Neural progenitor cell (in vitro differentiated cells): ENCODE data around the gene PPHLN1. TPM values are rescaled to one million over a fixed set of nuclear protein-coding genes. Genes with fewer than 3 reads are reported as not detected.

Experiments used
- DNase-seq: peaks from one replicate; pipeline ENCODE4 v3.0.0-alpha.2; 2016; ENCODE audit warnings: low spot score
- H2AFZ ChIP-seq: fragments of 200-600 bp; sonication (generic); replicated peaks from 2 replicates; pipeline ENCODE4 v1.6.1; 2016; ENCODE audit warnings: antibody characterized with exemption
- H3F3A ChIP-seq: fragments of 200-600 bp; sonication (generic); 2 replicates; pipeline ENCODE4 v1.6.1; 2016; ENCODE audit warnings: antibody characterized with exemption, low read depth
- H3K27ac ChIP-seq: fragments of 200-600 bp; sonication (generic); 2 replicates; pipeline ENCODE4 v1.5.1; 2016; ENCODE audit warnings: mild to moderate bottlenecking
- H3K27me3 ChIP-seq: fragments of 200-600 bp; sonication (generic); 2 replicates; pipeline ENCODE4 v1.6.1; 2016; ENCODE audit warnings: mild to moderate bottlenecking, moderate library complexity
- H3K36me3 ChIP-seq: fragments of 200-600 bp; sonication (generic); 2 replicates; pipeline ENCODE4 v1.5.1; 2016
- H3K4me1 ChIP-seq: fragments of 200-600 bp; sonication (generic); 2 replicates; pipeline ENCODE4 v1.6.1; 2016; ENCODE audit warnings: mixed run types
- H3K4me2 ChIP-seq: fragments of 200-600 bp; sonication (generic); 2 replicates; pipeline ENCODE4 v1.6.1; 2016
- H3K4me3 ChIP-seq: fragments of 200-600 bp; sonication (generic); 2 replicates; pipeline ENCODE4 v1.5.1; 2016
- H3K79me2 ChIP-seq: fragments of 200-600 bp; sonication (generic); 2 replicates; pipeline ENCODE4 v1.6.1; 2016; ENCODE audit warnings: low read depth
- H3K9ac ChIP-seq: fragments of 200-600 bp; sonication (generic); 2 replicates; pipeline ENCODE4 v1.6.1; 2016
- H3K9me3 ChIP-seq: fragments of 200-600 bp; sonication (generic); 2 replicates; pipeline ENCODE4 v1.5.1; 2016; ENCODE audit warnings: low read depth
- H4K20me1 ChIP-seq: fragments of 200-600 bp; sonication (generic); 2 replicates; pipeline ENCODE4 v1.6.1; 2016; ENCODE audit warnings: low read depth
- H3K27ac Mint-ChIP-seq: 3 replicates; pipeline ENCODE4 v1.8.0; 2021; ENCODE audit warnings: mixed read lengths
- H3K27me3 Mint-ChIP-seq: 2 replicates; pipeline ENCODE4 v1.8.0; 2022; ENCODE audit warnings: low read depth, mild to moderate bottlenecking, inconsistent platforms, moderate library complexity, mixed read lengths; ENCODE audit not compliant: insufficient read depth
- H3K36me3 Mint-ChIP-seq: 3 replicates; pipeline ENCODE4 v1.8.0; 2021; ENCODE audit warnings: mixed read lengths
- H3K4me1 Mint-ChIP-seq: 3 replicates; pipeline ENCODE4 v1.8.0; 2021; ENCODE audit warnings: mixed read lengths
- H3K4me3 Mint-ChIP-seq: 3 replicates; pipeline ENCODE4 v1.8.0; 2021; ENCODE audit warnings: mild to moderate bottlenecking, moderate library complexity, mixed read lengths
- H3K9me3 Mint-ChIP-seq: 3 replicates; pipeline ENCODE4 v1.8.0; 2020; ENCODE audit warnings: mixed read lengths
- EZH2 ChIP-seq: fragments of 200-600 bp; sonication (generic); IDR thresholded peaks from 2 replicates; pipeline ENCODE4 v1.6.1; 2017; ENCODE audit warnings: antibody characterized with exemption, mild to moderate bottlenecking, moderate library complexity
- EZH2phosphoT487 ChIP-seq: fragments of 200-600 bp; sonication (generic); IDR thresholded peaks from 2 replicates; pipeline ENCODE4 v1.6.1; 2017; ENCODE audit warnings: antibody characterized with exemption
- total RNA-seq: library from RNA; depleted of rRNA; stranded (reverse); fragments of >200 nt; gene quantifications from 2 replicates; pipeline ENCODE4 v1.2.3, GENCODE V29; 2015; ENCODE audit warnings: low replicate concordance
- TF ChIP-seq, protein P1 (sequence below): fragments of 200-600 bp; sonication (generic); IDR thresholded peaks from 2 replicates; pipeline ENCODE4 v1.5.1; 2017; ENCODE audit warnings: antibody characterized with exemption, mild to moderate bottlenecking

PPHLN1 gene, protein sequence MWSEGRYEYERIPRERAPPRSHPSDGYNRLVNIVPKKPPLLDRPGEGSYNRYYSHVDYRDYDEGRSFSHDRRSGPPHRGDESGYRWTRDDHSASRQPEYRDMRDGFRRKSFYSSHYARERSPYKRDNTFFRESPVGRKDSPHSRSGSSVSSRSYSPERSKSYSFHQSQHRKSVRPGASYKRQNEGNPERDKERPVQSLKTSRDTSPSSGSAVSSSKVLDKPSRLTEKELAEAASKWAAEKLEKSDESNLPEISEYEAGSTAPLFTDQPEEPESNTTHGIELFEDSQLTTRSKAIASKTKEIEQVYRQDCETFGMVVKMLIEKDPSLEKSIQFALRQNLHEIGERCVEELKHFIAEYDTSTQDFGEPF
- total RNA-seq = 81.5 and 95.5 TPM in 2 replicates

DNA sequence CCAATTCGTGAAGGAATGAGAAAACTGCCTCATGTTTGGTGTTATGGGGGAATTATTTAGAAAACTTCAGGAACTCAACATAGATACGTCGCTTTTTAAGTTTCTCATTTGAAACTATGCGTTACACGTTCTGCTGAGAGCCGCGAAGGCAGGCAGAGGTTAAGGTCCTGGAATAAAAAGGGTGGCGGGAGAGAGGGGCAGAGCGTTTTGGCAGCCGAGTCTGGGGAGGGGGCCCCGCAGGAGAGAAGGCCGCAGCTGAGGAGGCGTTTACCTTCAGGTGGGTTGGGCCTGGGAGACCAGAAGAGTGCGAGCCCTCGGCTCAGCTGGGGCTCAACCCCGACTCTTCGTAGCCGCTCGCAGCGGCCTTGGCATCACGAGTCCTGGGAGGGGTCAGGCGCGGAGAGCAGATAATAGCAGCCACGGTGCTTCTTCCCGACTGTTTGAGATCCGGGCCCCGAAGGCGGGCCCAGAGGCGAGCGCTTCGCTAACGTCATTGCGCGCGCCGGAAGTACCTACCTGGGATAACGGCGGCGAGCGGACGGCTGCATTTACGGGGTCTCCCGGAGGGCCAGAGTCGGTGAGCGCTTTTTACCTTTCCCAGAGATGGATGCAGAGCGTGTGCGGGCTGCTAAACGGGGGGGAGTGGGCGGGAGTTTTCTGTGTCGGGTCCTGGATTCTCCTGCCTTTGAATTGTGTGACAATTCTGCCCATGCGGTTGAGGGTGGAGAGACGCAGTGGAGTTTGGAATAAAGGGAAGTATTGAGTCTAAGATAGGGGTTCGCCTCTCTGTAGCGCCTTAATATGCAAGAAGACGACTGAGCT is at the start of gene PPHLN1, which contains the start of gene ZCRB1:
PPHLN1 (plus strand) TSS at position 515 of the 822 bp plus-strand sequence. CDS start 9,736 bp downstream, outside the sequence.
ZCRB1 (minus strand) TSS at position 442 of the 822 bp plus-strand sequence. CDS start 1,992 bp downstream, outside the sequence.
- H2AFZ ChIP-seq = peak within 1 kb of the TSS; percentile 85
- peak within 1 kb of the TSS; percentile 97 for H3K4me3 Mint-ChIP-seq
- H3K27me3 ChIP-seq = no peaks in the 10 kb centered on the region
- no peaks in the 10 kb centered on the region for H3K27me3 Mint-ChIP-seq
- TF ChIP-seq, protein P1, sequence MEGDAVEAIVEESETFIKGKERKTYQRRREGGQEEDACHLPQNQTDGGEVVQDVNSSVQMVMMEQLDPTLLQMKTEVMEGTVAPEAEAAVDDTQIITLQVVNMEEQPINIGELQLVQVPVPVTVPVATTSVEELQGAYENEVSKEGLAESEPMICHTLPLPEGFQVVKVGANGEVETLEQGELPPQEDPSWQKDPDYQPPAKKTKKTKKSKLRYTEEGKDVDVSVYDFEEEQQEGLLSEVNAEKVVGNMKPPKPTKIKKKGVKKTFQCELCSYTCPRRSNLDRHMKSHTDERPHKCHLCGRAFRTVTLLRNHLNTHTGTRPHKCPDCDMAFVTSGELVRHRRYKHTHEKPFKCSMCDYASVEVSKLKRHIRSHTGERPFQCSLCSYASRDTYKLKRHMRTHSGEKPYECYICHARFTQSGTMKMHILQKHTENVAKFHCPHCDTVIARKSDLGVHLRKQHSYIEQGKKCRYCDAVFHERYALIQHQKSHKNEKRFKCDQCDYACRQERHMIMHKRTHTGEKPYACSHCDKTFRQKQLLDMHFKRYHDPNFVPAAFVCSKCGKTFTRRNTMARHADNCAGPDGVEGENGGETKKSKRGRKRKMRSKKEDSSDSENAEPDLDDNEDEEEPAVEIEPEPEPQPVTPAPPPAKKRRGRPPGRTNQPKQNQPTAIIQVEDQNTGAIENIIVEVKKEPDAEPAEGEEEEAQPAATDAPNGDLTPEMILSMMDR = no peak
- TF ChIP-seq EZH2phosphoT487 (no peak), EZH2 (no peak)
- H3K9ac ChIP-seq = peak within 1 kb of the TSS; percentile 78
- peaks cover 6% of the 10 kb centered on the region for H3F3A ChIP-seq
- H3K4me1 ChIP-seq = peaks cover 13% of the 10 kb centered on the region
- H3K4me1 Mint-ChIP-seq = peaks cover 21% of the 10 kb centered on the region
- peaks cover 35% of the 10 kb centered on the region for H4K20me1 ChIP-seq
- H3K79me2 ChIP-seq = peaks cover 66% of the 10 kb centered on the region
- H3K36me3 Mint-ChIP-seq = peaks cover 6% of the 10 kb centered on the region
- no peaks in the 10 kb centered on the region for H3K9me3 ChIP-seq
- peak within 1 kb of the TSS; percentile 88 for H3K27ac ChIP-seq
- peak within 1 kb of the TSS; percentile 82 for H3K4me2 ChIP-seq
- no peaks in the 10 kb centered on the region for H3K9me3 Mint-ChIP-seq
- DNase-seq = peak; percentile 96
- peak within 1 kb of the TSS; percentile 97 for H3K27ac Mint-ChIP-seq
- peaks cover 13% of the 10 kb centered on the region for H3K36me3 ChIP-seq
- H3K4me3 ChIP-seq = peak within 1 kb of the TSS; percentile 79

DNA sequence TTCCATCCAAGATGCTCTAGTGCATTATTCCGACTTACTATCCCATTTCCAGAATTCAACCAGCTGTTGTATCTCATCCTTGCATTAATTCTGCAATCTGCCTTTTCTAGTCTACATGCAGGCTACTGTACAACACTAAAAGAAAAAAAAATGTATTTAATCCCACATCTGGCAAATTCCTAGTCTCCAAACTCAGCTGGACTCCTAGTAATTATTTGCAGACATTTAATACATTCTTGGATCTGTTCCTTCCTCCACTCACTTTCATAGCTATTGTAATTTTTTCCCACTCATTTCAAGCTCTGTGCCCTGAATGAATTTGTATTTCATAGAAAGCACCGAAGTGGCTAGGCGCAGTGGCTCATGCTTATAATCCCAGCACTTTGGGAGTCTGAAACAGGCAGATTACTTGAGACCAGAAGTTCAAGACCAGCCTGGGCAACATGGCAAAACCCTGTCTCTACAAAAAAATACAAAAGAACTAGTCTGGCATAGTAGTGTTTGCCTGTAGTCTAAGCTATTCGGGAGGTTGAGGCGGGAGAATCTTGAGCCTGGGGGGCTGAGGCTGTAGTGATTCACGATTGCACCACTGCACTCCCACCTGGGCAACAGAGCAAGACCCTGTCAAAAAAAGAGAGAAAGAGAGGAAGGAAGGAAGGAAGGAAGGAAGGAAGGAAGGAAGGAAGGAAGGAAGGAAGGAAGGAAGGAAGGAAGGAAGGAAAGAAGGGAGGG is 48.4 kb upstream of the PPHLN1 start:
- H2AFZ ChIP-seq = no peak overlapping the region
- Mint-ChIP-seq H3K36me3 (no peaks in the 10 kb centered on the region), H3K9me3 (no peaks in the 10 kb centered on the region), H3K4me3 (no peak overlapping the region), H3K27ac (no peak overlapping the region), H3K27me3 (no peaks in the 10 kb centered on the region), H3K4me1 (peaks cover 5% of the 10 kb centered on the region)
- DNase-seq = no peak
- H3K9ac ChIP-seq = no peak overlapping the region
- H3K4me3 ChIP-seq = no peak overlapping the region
- no peaks in the 10 kb centered on the region for H4K20me1 ChIP-seq
- TF ChIP-seq EZH2phosphoT487 = no peak
- TF ChIP-seq EZH2 = no peak
- TF ChIP-seq, protein P1 = no peak
- peaks cover 5% of the 10 kb centered on the region for H3K4me1 ChIP-seq
- no peaks in the 10 kb centered on the region for H3F3A ChIP-seq
- no peaks in the 10 kb centered on the region for H3K79me2 ChIP-seq
- H3K9me3 ChIP-seq = no peaks in the 10 kb centered on the region
- no peak overlapping the region for H3K4me2 ChIP-seq
- H3K36me3 ChIP-seq = no peaks in the 10 kb centered on the region
- H3K27ac ChIP-seq = no peak overlapping the region
- H3K27me3 ChIP-seq = no peaks in the 10 kb centered on the region

DNA sequence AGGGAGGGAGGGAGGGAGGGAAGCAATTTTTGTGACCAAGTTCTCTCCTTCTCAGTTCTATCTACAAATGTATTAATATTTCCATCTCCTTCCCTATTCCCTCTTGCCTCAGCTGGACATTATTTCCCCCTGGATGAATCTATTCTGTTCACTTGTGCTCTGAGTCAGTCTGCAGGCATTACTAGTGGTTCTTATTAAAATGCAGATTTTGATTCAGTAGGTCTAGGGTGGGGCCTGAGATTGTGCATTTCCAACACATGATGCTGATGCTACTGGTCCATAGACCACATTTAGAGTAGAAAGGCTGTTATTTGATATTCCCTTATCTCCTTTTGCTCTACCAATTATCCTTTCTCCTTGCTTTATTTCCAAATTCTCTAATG is 47.8 kb upstream of the PPHLN1 start:
- Mint-ChIP-seq H3K36me3 (no peaks in the 10 kb centered on the region), H3K9me3 (no peaks in the 10 kb centered on the region), H3K27me3 (no peaks in the 10 kb centered on the region), H3K4me1 (peaks cover 5% of the 10 kb centered on the region), H3K4me3 (no peak overlapping the region), H3K27ac (no peak overlapping the region)
- Histone ChIP-seq H2AFZ (no peak overlapping the region), H4K20me1 (no peaks in the 10 kb centered on the region), H3K27me3 (no peaks in the 10 kb centered on the region), H3K4me3 (no peak overlapping the region), H3K27ac (no peak overlapping the region), H3K79me2 (no peaks in the 10 kb centered on the region), H3K4me2 (no peak overlapping the region), H3K36me3 (no peaks in the 10 kb centered on the region), H3K9ac (no peak overlapping the region), H3F3A (no peaks in the 10 kb centered on the region), H3K4me1 (peaks cover 5% of the 10 kb centered on the region), H3K9me3 (no peaks in the 10 kb centered on the region)
- DNase-seq = no peak
- TF ChIP-seq EZH2 (no peak), EZH2phosphoT487 (no peak)
- TF ChIP-seq, protein P1 = no peak
